Activated CD8-positive, alpha-beta memory T cell treated with anti-CD3 and anti-CD28 coated beads, Interleukin-2, amount 50 U/mL, for 24 hours (primary cell): ENCODE results near the gene SLC50A1.
"Not testable (repeated sequence)": the region's sequence is repeated elsewhere in the genome, so short reads cannot be mapped to it uniquely, and the experiment has no call there.

Experiments used
- DNase-seq: peaks from one replicate; pipeline ENCODE4 v3.0.0-alpha.2; 2020; ENCODE audit errors: extremely low read depth

The SLC50A1 gene

GRCh38 chr1:155116113-155116764 is 19.4 kb upstream of the SLC50A1 start:
- DNase-seq: no peak

- no peak for DNase-seq
Observed at GRCh38 chr1:155117610-155118009, 18.0 kb upstream of the SLC50A1 start.

- not testable (repeated sequence) for DNase-seq
Observed at GRCh38 chr1:155118090-155118489, 17.6 kb upstream of the SLC50A1 start.

GRCh38 chr1:155120253-155120652 is 15.4 kb upstream of the SLC50A1 start:
- DNase-seq: no peak

GRCh38 chr1:155121249-155121648 is 14.4 kb upstream of the SLC50A1 start:
- no peak for DNase-seq

GRCh38 chr1:155122308-155122707 is 13.3 kb upstream of the SLC50A1 start:
- DNase-seq: no peak

GRCh38 chr1:155123801-155124200 is 11.9 kb upstream of the SLC50A1 start:
- no peak for DNase-seq

- DNase-seq: no peak
Observed at GRCh38 chr1:155124503-155125463, 10.9 kb upstream of the SLC50A1 start.

GRCh38 chr1:155125511-155125945 is 10.1 kb upstream of the SLC50A1 start:
- no peak for DNase-seq

- DNase-seq: no peak
Observed at GRCh38 chr1:155125946-155126555, 9.6 kb upstream of the SLC50A1 start.

- DNase-seq: no peak
Observed at GRCh38 chr1:155126556-155127104, 9.0 kb upstream of the SLC50A1 start.

- no peak for DNase-seq
Observed at GRCh38 chr1:155127105-155127966, 8.3 kb upstream of the SLC50A1 start, which contains the start of gene EFNA1. Gene EFNA1, plus strand, starts transcription at chr1:155127876. Its CDS starts 102 bp downstream, at chr1:155127978.

GRCh38 chr1:155127967-155128754 is 7.5 kb upstream of the SLC50A1 start:
- no peak for DNase-seq

GRCh38 chr1:155128755-155129473 is 6.7 kb upstream of the SLC50A1 start:
- no peak for DNase-seq

GRCh38 chr1:155130272-155131006 is 5.2 kb upstream of the SLC50A1 start:
- no peak for DNase-seq

GRCh38 chr1:155131285-155131684 is 4.4 kb upstream of the SLC50A1 start:
- DNase-seq: no peak

GRCh38 chr1:155131856-155132255 is 3.8 kb upstream of the SLC50A1 start:
- no peak for DNase-seq

- no peak for DNase-seq
Observed at GRCh38 chr1:155133799-155134281, 1.8 kb upstream of the SLC50A1 start.

- DNase-seq: no peak
Observed at GRCh38 chr1:155134322-155134721, 1.3 kb upstream of the SLC50A1 start.
